T-cell (primary cell): Measurements from ENCODE around the gene EML6. TPM values are rescaled to one million over a fixed set of nuclear protein-coding genes. Genes with fewer than 3 reads are reported as not detected.
"Not testable (repeated sequence)": the region's sequence is repeated elsewhere in the genome, so short reads cannot be mapped to it uniquely, and the experiment has no call there.

Source experiments
- ATAC-seq, 4 experiments: fragments of 200-7000 bp in 3 of 4; fragments of 150-1000 bp in 1 of 4; cut with Tn5 transposase; replicated peaks in 1 of 4; 1 replicate in 3 of 4; 2 replicates in 1 of 4; pipeline ENCODE4 v1.10.0; 2021; ENCODE audit warnings: moderate library complexity in 3 of 4, mild to moderate bottlenecking in 2 of 4, moderate number of reproducible peaks in 1 of 4
- CTCF ChIA-PET, 2 donors: fragments of 300-600 bp; sonication (Branson Sonifier 250); formaldehyde crosslinking; loops; one replicate each; lab custom pipeline; 2022; ENCODE audit warnings: antibody characterized with exemption in 2 of 2; lab: Charles Lee
- POLR2A ChIA-PET, 2 donors: fragments of 300-600 bp; sonication (Branson Sonifier 250); formaldehyde crosslinking; loops; one replicate each; lab custom pipeline; 2022; ENCODE audit warnings: antibody characterized with exemption in 2 of 2; lab: Charles Lee
- DNase-seq, 35 experiments: peaks; one replicate each; pipeline versions ENCODE4 v3.0.0 to v3.0.0-alpha.2; 2013 to 2023
- H3K27ac ChIP-seq: one replicate; pipeline ENCODE4 v1.5.1; 2013; ENCODE audit warnings: low read length
- H3K27me3 ChIP-seq, 2 experiments: replicated peaks in 1 of 2; 1 replicate in 1 of 2; 2 replicates in 1 of 2; pipeline versions ENCODE4 v1.6.1 to v1.7.0; 2013; ENCODE audit warnings: low read length in 1 of 2, mixed read lengths in 1 of 2; ENCODE audit not compliant: control insufficient read depth in 2 of 2, insufficient read depth in 2 of 2; ENCODE audit errors: extremely low read depth in 1 of 2
- H3K36me3 ChIP-seq, 2 donors: 1 replicate in 1 of 2; 2 replicates in 1 of 2; pipeline versions ENCODE4 v1.6.1 to v1.7.0; 2013; ENCODE audit warnings: low read length in 1 of 2; ENCODE audit not compliant: control insufficient read depth in 2 of 2, insufficient read depth in 1 of 2; ENCODE audit errors: extremely low read depth in 1 of 2
- H3K4me1 ChIP-seq, 2 experiments: 1 replicate in 1 of 2; 2 replicates in 1 of 2; pipeline versions ENCODE4 v1.6.1 to v1.7.0; 2013; ENCODE audit warnings: low read length in 2 of 2, mixed read lengths in 1 of 2; ENCODE audit not compliant: insufficient read depth in 2 of 2, control insufficient read depth in 1 of 2; ENCODE audit errors: extremely low read depth in 1 of 2
- H3K4me3 ChIP-seq, 2 donors: 1 replicate in 1 of 2; 2 replicates in 1 of 2; pipeline versions ENCODE4 v1.5.1 to v1.7.0; 2013; ENCODE audit warnings: mild to moderate bottlenecking in 2 of 2, low read length in 1 of 2, moderate library complexity in 1 of 2; ENCODE audit not compliant: control insufficient read depth in 1 of 2; ENCODE audit errors: extremely low read depth in 1 of 2
- H3K9me3 ChIP-seq: 2 replicates; pipeline ENCODE4 v1.7.0; 2013
- H3K27ac Mint-ChIP-seq, 2 donors: one replicate each; pipeline ENCODE4 v1.8.0; 2020 to 2021; ENCODE audit warnings: mild to moderate bottlenecking in 2 of 2, mixed read lengths in 2 of 2
- H3K27me3 Mint-ChIP-seq, 2 donors: one replicate each; pipeline ENCODE4 v1.8.0; 2021 to 2022; ENCODE audit warnings: mixed read lengths in 2 of 2
- H3K36me3 Mint-ChIP-seq: one replicate; pipeline ENCODE4 v1.8.0; 2021; ENCODE audit warnings: mixed read lengths
- H3K4me1 Mint-ChIP-seq, 3 donors: one replicate each; pipeline ENCODE4 v1.8.0; 2020 to 2022; ENCODE audit warnings: mixed read lengths in 3 of 3, mild to moderate bottlenecking in 1 of 3
- H3K4me3 Mint-ChIP-seq, 3 donors: one replicate each; pipeline ENCODE4 v1.8.0; 2020 to 2022; ENCODE audit warnings: mild to moderate bottlenecking in 3 of 3, mixed read lengths in 3 of 3, moderate library complexity in 3 of 3
- H3K9me3 Mint-ChIP-seq, 3 donors: one replicate each; pipeline ENCODE4 v1.8.0; 2020 to 2022; ENCODE audit warnings: mixed read lengths in 3 of 3
- WGBS: methylation state at CpG from one replicate; pipeline ENCODE4 v1.1.5; 2013; ENCODE audit warnings: missing lambda C conversion rate; ENCODE audit not compliant: insufficient coverage; 5-methylcytosine and 5-hydroxymethylcytosine counted together
- total RNA-seq, 35 experiments: library from RNA in 6 of 35; stranded (reverse) in 6 of 35; fragments of 120-200 nt in 1 of 35; gene quantifications; one replicate each; pipeline versions ENCODE4 v1.2.1 to v1.2.4 and lab custom pipeline; 2013 to 2026

The EML6 gene
- total RNA-seq, 5 donors from 2014 or later (not counting 1 experiment from before 2014, with no cell fraction given) = 1.3 to 2.6 (median 1.8) TPM

GRCh38 chr2:54990694-54991093 lies 267.2 kb downstream of the EML6 start:
- H3K27ac Mint-ChIP-seq, H3K9me3 ChIP-seq, POLR2A ChIA-PET, H3K9me3 Mint-ChIP-seq, CTCF ChIA-PET, H3K27me3 ChIP-seq, ATAC-seq, H3K4me1 ChIP-seq, H3K4me3 ChIP-seq, H3K27me3 Mint-ChIP-seq, H3K4me3 Mint-ChIP-seq, H3K27ac ChIP-seq, DNase-seq: not testable (repeated sequence)
- peaks cover 0 to 12% of the 10 kb centered on the region in 2 donors for H3K36me3 ChIP-seq
- WGBS = 100% methylated on average over 13 of the region's 19 CpGs
- Mint-ChIP-seq H3K36me3 (peaks cover 28% of the 10 kb centered on the region), H3K4me1 (peaks cover 59 to 73% (median 59%) of the 10 kb centered on the region in 3 donors)

DNA sequence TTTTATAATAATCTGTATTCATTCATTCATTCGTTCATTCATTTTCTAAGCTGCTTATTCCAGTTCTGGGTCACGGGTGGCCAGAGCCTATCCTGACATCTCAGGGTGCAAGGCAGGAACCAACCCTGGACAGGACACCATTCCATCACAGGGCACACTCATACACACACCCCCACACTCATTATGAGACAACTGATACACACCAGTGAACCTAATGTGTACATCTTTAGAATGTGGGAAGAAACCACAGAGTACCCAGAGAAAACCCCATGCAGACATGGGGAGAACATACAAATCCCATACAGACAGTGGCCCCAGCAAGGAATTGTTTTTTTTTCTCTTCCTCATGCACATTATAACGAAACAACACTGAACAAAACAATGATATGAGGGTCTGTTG lies 272.1 kb downstream of the EML6 start:
- no peak overlapping the region for H3K4me3 Mint-ChIP-seq
- peaks cover 3 to 23% of the 10 kb centered on the region in 2 experiments for H3K4me1 ChIP-seq
- CTCF ChIA-PET = interaction anchor here in 1 of 2 donors (0.7 kb wide), 2 partner anchors 15 to 178 kb away, joined by 3 to 4 read pairs; no protein-coding TSS in a partner anchor

GRCh38 chr2:54997826-54998225 lies 274.4 kb downstream of the EML6 start:
- ChIA-PET CTCF (no interaction called here), POLR2A (no interaction called here)
- peaks cover 3 to 23% of the 10 kb centered on the region in 2 experiments for H3K4me1 ChIP-seq
- Mint-ChIP-seq H3K4me1 (peaks cover 78 to 88% (median 80%) of the 10 kb centered on the region in 3 donors), H3K4me3 (peak overlapping the region in 1 of 3 donors; percentile 28), H3K9me3 (no peaks in the 10 kb centered on the region), H3K36me3 (peaks cover 9% of the 10 kb centered on the region), H3K27ac (no peak overlapping the region), H3K27me3 (no peaks in the 10 kb centered on the region)
- DNase-seq = no peak
- no CpG with 5 or more reads among the region's 1 CpG for WGBS
- no peaks in the 10 kb centered on the region for H3K36me3 ChIP-seq
- ATAC-seq = no peak
- H3K27me3 ChIP-seq = no peaks in the 10 kb centered on the region
- H3K4me3 ChIP-seq = no peak overlapping the region
- no peak overlapping the region for H3K27ac ChIP-seq
- no peaks in the 10 kb centered on the region for H3K9me3 ChIP-seq

More for the DNA sequence above, 272.1 kb downstream of the EML6 start:
- Mint-ChIP-seq H3K27me3 (no peaks in the 10 kb centered on the region), H3K4me1 (peaks cover 76 to 85% (median 80%) of the 10 kb centered on the region in 3 donors), H3K36me3 (peaks cover 12% of the 10 kb centered on the region), H3K9me3 (no peaks in the 10 kb centered on the region), H3K27ac (no peak overlapping the region)
- WGBS = no CpG with 5 or more reads among the region's 3 CpGs
- DNase-seq = no peak
- Histone ChIP-seq H3K27me3 (no peaks in the 10 kb centered on the region), H3K9me3 (no peaks in the 10 kb centered on the region), H3K36me3 (no peaks in the 10 kb centered on the region), H3K4me3 (no peak overlapping the region), H3K27ac (no peak overlapping the region)
- no peak for ATAC-seq
- POLR2A ChIA-PET = interaction anchor here in 1 of 2 donors (0.7 kb wide), 1 partner anchor 47 kb away, joined by 3 read pairs; no protein-coding TSS in a partner anchor

- ATAC-seq (peak in 1 of 4 experiments; percentile 42), DNase-seq (no peak)
- POLR2A ChIA-PET = interaction anchor here in 1 of 2 donors (1.1 kb wide), 1 partner anchor 26 kb away, joined by 3 read pairs; no protein-coding TSS in a partner anchor
- H3K27me3 Mint-ChIP-seq = no peaks in the 10 kb centered on the region
- WGBS = no CpG with 5 or more reads among the region's 3 CpGs
- Histone ChIP-seq H3K4me1 (peaks cover 3 to 25% of the 10 kb centered on the region in 2 experiments), H3K36me3 (no peaks in the 10 kb centered on the region), H3K9me3 (no peaks in the 10 kb centered on the region), H3K27me3 (no peaks in the 10 kb centered on the region), H3K27ac (no peak overlapping the region), H3K4me3 (no peak overlapping the region)
- no peak overlapping the region for H3K27ac Mint-ChIP-seq
- CTCF ChIA-PET = no interaction called here
- peak overlapping the region in 1 of 3 donors; percentile 14 for H3K4me3 Mint-ChIP-seq
- peaks cover 4% of the 10 kb centered on the region for H3K36me3 Mint-ChIP-seq
- no peaks in the 10 kb centered on the region for H3K9me3 Mint-ChIP-seq
- peaks cover 78 to 82% (median 80%) of the 10 kb centered on the region in 3 donors for H3K4me1 Mint-ChIP-seq
Observed at GRCh38 chr2:54999182-54999581, 275.7 kb downstream of the EML6 start.

GRCh38 chr2:55000341-55000740 lies 276.9 kb downstream of the EML6 start:
- H3K4me1 Mint-ChIP-seq = peaks cover 79 to 82% (median 79%) of the 10 kb centered on the region in 3 donors
- H3K36me3 Mint-ChIP-seq = peaks cover 8% of the 10 kb centered on the region
- CTCF ChIA-PET = no interaction called here
- peak overlapping the region in 1 of 3 donors; percentile 1 for H3K4me3 Mint-ChIP-seq
- H3K9me3 Mint-ChIP-seq = no peaks in the 10 kb centered on the region
- Histone ChIP-seq H3K27me3 (no peaks in the 10 kb centered on the region), H3K27ac (no peak overlapping the region), H3K4me1 (peaks cover 0 to 25% of the 10 kb centered on the region in 2 experiments), H3K9me3 (no peaks in the 10 kb centered on the region), H3K36me3 (no peaks in the 10 kb centered on the region), H3K4me3 (no peak overlapping the region)
- POLR2A ChIA-PET = no interaction called here
- H3K27me3 Mint-ChIP-seq = no peaks in the 10 kb centered on the region
- no peak for DNase-seq
- H3K27ac Mint-ChIP-seq = no peak overlapping the region
- 78% methylated on average over 3 of the region's 4 CpGs for WGBS
- ATAC-seq = no peak

DNA sequence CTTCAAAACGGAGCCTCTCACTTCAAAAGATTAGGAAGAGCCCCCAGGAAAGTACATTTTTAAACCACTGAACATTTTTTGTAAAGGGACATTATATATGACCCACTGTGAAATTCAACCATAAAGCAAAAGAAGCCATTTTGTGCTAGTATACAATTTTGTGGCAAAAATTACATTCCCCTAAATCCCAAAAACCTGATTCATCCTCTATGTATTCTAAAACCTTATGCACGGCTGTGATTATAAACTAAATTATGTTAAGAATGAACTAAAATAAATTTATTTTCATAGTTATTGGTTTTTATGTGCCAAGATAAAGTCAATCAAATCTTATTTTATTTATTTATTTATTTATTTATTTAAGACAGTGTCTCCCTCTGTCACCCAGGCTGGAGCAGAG lies 278.3 kb downstream of the EML6 start:
- Histone ChIP-seq H3K27ac (no peak overlapping the region), H3K27me3 (no peaks in the 10 kb centered on the region), H3K36me3 (no peaks in the 10 kb centered on the region), H3K4me1 (peaks cover 0 to 32% of the 10 kb centered on the region in 2 experiments), H3K4me3 (no peak overlapping the region), H3K9me3 (no peaks in the 10 kb centered on the region)
- CTCF ChIA-PET = interaction anchor here in 1 of 2 donors (2.0 kb wide), 1 partner anchor 12 kb away, joined by 13 read pairs; no protein-coding TSS in a partner anchor
- Mint-ChIP-seq H3K4me1 (peaks cover 76 to 82% (median 81%) of the 10 kb centered on the region in 3 donors), H3K4me3 (no peak overlapping the region), H3K27me3 (no peaks in the 10 kb centered on the region), H3K36me3 (peaks cover 3% of the 10 kb centered on the region), H3K9me3 (no peaks in the 10 kb centered on the region), H3K27ac (no peak overlapping the region)
- no CpG with 5 or more reads among the region's 2 CpGs for WGBS
- POLR2A ChIA-PET = interaction anchor here in 1 of 2 donors (0.6 kb wide), 1 partner anchor 525 kb away, joined by 3 read pairs; no protein-coding TSS in a partner anchor
- ATAC-seq = no peak
- no peak for DNase-seq
